WI38 (cell line): ENCODE measurements around the gene DCP2.

ENCODE experiments used
- H3K4me3 ChIP-seq: 2 replicates; pipeline ENCODE4 v1.5.1; 2011; ENCODE audit warnings: low read depth, mild to moderate bottlenecking, control low read depth, low read length
- TF ChIP-seq, protein P1 (sequence below): IDR thresholded peaks from 2 replicates; pipeline ENCODE4 v1.5.1; 2012; ENCODE audit warnings: low read depth, mild to moderate bottlenecking, control low read depth, low read length

The DCP2 gene

DNA sequence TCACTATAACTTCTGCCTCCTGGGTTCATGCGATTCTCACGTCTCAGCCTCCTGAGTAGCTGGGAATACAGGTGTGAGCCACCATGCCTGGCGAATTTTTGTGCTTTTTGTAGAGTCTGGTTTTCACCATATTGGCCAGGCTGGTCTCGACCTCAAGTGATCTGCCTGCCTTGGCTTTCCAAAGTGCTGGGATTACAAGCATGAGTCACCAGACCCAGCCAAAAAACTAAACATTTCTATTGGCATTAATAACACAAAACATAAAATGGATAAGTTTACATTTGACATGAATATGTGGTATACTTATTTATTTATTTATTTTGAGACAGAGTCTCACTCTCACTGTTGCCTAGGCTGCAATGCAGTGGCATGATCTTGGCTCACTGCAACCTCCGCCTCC is 40.9 kb upstream of the DCP2 start:
- TF ChIP-seq, protein P1, sequence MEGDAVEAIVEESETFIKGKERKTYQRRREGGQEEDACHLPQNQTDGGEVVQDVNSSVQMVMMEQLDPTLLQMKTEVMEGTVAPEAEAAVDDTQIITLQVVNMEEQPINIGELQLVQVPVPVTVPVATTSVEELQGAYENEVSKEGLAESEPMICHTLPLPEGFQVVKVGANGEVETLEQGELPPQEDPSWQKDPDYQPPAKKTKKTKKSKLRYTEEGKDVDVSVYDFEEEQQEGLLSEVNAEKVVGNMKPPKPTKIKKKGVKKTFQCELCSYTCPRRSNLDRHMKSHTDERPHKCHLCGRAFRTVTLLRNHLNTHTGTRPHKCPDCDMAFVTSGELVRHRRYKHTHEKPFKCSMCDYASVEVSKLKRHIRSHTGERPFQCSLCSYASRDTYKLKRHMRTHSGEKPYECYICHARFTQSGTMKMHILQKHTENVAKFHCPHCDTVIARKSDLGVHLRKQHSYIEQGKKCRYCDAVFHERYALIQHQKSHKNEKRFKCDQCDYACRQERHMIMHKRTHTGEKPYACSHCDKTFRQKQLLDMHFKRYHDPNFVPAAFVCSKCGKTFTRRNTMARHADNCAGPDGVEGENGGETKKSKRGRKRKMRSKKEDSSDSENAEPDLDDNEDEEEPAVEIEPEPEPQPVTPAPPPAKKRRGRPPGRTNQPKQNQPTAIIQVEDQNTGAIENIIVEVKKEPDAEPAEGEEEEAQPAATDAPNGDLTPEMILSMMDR: no peak
- no peak overlapping the region for H3K4me3 ChIP-seq

DNA sequence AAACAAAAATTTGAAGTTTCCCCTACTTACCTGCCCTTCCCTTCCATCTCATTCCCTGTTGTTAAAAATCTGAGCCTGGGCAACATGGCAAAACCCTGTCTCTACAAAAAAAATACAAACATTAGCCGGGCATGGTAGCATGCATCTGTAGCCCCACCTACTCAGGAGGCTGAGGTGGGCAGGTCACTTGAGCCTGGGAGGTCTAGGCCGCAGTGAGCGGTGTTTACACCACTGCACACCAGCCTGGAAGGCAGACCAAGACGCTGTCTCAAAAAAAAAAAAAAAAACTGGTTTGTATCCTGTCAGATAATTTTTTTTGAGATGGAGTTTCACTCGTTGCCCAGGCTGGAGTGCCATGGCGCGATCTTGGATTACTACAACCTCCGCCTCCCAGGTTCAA is 38.3 kb upstream of the DCP2 start:
- TF ChIP-seq, protein P1: no peak
- no peak overlapping the region for H3K4me3 ChIP-seq

DNA sequence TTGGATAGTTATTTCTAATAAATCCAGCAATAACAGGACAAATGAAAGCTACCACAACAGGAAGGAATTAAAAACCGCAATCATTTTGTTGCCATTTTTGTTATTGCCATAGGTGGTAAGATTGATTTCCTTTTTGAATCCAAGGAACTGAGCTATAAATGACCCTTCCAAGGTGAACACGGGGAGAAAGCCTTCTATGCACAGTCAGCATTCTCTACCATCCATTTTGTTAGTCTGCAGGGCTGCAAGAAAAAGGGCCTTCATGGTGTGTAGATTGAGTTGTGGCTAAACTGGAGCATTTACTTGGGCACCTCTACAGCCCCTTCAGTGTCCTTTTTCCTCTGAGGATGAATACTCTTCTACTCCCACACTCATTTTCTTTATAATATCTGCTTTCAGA is 35.9 kb upstream of the DCP2 start:
- TF ChIP-seq, protein P1: no peak

DNA sequence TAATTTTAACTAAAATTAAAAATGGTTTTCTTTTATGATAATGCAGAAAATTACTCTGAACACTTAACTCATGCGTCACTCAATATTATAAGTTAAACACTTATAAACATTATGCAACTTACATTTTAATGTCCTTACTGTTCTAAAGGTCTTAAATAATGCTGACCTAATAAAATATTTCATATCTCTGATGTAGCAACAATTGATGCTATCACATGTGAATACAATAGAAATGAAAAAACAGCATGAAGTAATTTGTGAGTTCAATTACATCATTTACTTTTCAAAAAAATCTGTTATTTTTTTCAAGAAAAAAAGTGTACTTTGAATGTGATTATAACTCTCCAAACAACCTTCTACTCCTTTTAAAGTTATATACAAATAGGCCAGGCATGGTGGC is 28.1 kb upstream of the DCP2 start:
- H3K4me3 ChIP-seq: no peak overlapping the region
- TF ChIP-seq, protein P1: no peak

More for the DNA sequence above, 35.9 kb upstream of the DCP2 start:
- H3K4me3 ChIP-seq: no peak overlapping the region

DNA sequence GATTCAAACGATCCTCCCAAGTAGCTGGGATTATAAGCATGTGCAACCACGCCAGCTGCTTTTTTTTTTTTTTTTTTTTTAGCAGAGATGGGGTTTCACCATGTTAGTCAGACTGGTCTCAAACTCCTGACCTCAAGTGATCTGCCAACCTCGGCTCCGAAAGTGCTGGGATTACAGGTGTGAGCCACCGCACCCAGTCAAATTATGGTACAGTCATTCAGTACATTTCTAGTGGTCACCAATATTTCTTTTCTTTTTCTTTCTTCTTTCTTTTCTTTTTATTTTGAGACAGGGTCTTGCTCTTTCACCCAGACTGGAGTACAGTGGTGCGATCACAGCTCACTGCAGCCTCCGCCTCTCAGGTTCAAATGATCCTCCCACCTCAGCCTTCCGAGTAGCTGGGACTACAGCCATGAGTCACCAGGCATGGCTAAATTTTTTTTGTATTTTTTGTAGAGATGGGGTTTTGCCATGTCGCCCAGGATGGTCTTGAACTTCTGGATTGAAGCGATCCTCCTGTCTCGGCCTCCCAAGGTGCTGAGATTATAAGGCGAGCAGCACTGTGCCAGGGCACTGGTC is 25.4 kb upstream of the DCP2 start:
- no peak overlapping the region for H3K4me3 ChIP-seq
- TF ChIP-seq, protein P1: no peak

DNA sequence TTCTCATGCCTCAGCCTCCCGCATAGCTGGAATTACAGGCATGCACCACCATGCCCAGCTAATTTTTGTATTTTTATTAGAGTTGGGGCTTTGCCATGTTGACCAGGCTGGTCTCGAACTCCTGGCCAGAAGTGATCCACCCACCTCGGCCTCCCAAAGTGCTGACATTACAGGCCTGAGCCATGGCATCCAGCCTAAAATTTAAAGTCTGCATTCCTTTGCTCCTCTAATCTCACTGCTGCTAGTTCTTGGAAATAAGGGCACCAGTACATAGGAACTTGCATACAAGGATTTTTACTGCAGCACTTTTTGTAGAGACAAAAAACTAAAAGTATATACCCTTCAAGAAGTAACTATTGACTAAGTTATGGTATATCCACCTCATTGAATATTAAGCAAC is 20.0 kb upstream of the DCP2 start:
- TF ChIP-seq, protein P1: no peak
- H3K4me3 ChIP-seq: no peak overlapping the region

DNA sequence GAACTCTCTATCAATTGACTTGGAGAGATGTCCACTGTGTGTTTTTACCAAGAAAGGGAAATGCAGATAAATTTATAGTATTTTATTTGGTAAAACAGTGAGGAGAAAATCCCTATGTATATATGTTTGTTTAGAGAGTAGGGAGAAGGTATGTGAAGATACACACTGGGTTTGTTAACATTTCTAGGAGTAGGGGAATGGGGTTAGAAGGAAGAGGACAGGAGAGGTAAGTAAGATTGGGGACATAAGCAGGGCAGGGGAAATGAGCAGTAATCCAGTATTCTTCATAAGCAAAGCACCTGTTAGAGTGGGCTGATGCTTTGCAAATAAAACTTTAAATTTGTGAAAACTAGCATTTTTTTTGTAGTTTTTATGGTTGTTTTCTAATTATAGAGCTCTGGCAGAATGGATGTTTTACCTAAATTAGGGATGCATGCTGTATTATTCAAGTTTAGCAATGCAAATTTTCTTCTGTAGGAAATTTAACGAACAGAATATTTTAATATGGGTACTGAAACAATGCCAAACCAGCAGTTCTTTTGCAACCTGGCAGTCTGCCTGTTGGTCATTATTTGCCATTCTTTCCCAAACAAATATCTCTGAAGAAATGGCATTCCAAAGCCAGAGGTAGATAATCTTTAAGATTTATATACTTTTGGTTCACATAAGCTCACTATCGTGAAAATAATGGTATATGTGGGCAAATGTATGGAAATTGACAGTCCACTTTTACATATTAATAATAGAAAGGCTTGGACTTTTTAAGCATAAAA is 19.4 kb upstream of the DCP2 start:
- no peak overlapping the region for H3K4me3 ChIP-seq
- TF ChIP-seq, protein P1: no peak
